HG03095 (cell line): ENCODE data around the gene B4GALT6.

ENCODE experiments used
- ATAC-seq: cut with Tn5 transposase; IDR thresholded peaks from one replicate; pipeline ENCODE4 v1.9.1; 2021; ENCODE audit warnings: moderate library complexity; ENCODE audit not compliant: unreplicated experiment

The B4GALT6 gene

DNA sequence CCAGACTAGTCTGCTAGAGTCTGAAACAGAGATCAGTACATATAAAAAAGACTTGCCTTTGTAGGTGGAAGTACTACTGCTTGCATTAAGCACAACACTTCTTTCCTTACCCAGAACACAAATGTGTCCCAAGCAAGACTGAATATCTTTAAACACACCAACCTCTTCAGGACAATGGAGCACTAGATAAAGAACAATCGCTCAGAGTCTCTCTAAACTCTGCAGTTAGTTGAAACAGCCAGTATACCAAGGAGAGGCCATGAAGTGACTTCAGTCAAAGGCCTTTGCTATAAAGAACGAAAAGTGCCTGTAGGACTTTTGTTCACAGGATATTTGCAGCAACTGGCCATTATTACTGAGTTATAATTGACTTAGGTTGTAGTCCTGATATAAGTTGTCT is 9.9 kb upstream of the B4GALT6 start:
- no peak for ATAC-seq

DNA sequence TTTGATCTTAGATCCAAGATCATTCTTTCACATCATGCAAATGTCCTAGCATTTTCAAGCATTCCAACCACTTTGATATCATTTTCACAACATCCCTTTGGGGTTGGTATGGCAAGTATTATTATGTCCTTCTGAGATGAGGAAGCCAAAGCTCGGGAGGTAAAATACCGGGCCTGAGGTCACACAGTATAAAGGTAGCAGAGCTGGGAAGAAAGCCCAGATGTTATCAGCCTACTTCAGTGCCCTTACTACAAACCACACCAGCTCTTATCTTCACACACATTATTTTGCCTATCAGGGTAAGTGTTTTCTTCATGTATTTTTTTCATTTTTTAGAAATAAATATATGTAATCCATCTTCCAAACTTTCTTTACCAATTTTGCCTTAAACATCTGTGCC is 4.2 kb upstream of the B4GALT6 start:
- ATAC-seq = no peak

DNA sequence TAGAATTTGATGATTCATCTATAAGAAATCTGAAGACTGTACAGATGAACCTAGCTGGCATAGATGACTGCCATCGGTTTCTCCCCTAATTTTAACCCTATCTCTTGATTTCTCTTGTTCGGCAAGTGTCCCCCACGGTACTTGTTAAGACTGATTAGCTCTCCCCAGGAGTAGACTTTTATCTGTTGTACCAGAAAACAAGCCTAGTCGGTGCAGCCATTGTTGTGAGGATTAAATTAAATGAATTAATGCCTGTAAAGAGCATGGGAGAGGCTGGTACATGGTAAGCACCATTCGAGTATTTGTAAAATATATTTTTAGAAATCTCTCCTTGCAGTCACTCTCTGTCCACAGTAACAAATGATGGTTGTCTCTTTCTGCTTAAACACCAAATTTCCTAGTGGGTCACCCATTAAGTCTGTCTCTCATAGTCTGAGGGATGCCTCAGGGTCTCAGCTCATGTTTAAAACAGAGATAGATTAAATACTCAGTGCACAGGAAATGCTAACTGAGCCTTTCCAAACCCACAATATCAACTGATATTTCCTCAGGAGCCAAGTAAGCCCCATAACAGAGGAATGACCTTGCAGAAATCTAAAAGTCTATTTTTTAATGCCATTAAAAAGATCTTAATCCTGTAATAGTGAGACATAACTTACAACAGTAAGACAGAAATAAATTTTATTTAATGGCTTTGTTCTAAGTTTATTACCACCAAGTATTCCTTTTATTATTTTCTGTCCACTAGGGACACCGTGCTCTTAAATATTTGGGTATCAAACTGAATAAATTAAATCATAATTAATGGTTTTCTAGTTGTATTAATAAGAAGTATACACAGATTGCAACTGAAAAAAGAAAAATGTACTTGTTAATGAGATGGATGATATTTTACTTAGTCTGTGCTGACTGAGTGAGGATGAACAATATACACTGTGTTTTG is 2.9 kb upstream of the B4GALT6 start:
- no peak for ATAC-seq

DNA sequence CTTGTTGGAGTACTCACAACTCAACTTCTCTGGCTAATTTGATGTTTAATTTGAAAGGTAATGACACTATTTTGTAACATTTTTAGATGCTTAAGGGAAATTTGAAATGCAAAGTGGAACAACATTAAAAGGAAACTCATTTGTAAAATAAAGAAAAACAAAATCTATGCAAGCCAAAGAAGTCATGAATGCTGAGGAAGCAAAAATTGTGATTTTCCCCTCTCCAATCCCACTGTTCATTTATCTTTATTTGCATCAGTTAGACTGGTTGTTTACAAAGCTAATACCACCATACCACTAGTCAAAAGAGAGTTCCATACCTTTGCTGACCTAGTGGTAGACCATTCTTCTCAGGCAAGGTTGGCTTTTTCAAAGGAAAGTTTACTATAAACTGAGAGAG is 2.2 kb upstream of the B4GALT6 start:
- ATAC-seq = no peak

DNA sequence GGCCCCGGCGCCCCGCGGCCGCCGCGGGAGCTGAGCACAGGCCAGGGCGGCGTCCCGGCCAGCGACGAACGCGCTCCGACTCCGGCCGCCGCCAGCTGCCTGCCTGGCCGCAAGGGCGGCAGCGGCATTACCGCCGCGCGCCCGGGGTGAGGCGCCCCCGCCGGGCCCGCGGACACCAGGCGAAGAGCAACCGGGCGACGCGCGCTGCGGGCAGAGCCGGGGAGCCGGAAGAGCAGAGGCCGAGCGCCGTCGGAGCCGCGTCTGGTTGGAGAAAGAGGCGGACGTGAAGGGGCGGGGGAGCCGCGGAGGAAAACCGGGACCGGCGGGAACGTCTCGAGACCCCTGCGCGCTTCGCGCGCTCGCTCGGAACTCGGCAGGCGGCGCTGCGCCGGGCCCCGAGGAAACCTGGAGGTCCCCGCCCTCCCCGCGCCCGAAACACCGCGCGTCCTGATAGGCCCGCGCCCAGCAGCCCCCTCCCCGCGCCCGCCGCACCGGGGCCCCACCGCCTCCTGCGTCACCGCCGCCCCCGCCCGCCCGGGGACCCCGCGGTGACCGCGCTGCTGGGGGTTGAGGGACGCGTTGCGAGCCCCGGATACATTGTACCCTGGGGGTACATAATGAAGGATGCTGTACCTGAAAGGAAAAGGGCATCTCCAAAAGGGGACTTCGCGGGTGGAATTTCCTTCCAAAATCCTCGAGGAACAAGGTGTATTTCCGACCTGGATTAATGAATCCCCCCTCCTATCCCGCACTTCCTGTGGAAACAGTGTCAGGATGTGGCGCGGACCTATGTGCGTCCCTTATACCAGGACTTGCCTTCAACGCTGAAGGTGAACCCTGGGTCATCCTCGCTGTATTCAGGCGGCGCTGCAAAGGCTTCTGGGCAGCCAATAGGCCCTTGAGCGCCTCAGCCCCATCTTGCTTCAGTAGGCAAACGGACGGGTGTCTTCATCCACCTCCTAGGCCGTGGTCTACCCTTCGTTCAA is 1.0 kb upstream of the B4GALT6 start:
- peak; percentile 69 for ATAC-seq

DNA sequence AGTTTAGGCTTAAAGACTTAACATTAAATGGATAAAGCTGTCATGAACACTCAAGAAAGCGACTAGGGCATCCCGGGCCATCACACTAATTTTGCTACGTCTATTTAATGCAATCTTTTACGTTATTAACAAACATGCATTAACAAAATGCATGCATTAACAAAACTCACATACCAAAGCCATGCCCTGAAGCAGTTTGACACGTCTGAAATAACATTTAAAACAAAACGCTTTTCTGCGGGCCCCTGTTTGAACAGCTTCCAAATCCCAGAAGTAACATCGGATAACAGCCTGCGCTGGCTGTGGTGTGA is 458 bp downstream of the B4GALT6 start:
- ATAC-seq = no peak

DNA sequence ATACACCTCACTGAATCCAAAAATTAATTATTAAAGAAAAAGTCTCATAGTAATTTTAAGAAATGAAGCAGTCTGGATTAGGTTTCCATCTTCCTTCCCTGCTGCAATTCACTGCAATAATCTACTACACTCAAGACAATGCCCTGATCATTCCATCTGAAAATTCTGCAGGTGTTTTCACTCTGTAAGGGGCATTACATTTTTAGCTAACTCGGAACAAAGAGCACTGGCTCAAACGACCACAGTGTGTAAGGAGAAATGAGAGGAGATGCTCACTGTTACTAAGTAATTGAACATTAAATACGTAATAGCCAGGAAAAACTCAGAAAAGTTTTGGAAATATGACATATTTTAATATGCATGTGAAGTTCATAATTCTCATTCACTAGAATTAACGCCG is 1.3 kb downstream of the B4GALT6 start:
- ATAC-seq = no peak

DNA sequence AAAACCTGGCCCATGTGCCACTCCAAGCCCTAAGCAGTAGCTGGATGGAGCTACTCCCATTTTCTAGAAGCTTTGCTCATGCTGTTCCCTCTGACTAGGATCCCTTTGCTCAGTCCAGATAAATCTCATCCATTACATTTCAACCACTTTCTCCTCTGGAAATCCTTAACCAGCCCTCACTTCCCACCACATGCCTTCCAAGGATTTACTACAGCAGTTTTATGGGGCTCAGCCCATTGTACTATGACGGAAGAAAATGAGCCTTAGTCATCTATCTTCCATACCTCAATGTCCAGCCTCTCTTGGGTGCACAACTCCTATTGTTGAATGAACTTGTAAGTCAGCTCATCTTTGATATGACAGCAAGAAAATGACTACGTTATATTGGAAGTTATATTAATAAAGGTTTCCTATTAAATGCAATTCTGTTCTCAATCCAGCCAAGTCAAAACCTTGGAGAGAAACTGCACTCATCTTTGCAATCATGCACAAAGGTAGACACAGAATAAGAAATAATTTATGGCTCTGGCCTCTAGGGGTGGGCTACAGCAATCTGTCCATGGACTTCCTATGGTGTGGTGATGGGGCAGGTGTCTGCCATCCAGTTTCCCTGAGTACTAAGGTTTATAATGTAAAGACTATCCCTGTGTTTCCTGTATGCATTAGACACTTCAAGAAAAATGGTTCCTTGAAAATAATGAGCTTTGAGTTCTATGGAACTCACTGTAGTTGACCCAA is 3.4 kb downstream of the B4GALT6 start:
- ATAC-seq = no peak

DNA sequence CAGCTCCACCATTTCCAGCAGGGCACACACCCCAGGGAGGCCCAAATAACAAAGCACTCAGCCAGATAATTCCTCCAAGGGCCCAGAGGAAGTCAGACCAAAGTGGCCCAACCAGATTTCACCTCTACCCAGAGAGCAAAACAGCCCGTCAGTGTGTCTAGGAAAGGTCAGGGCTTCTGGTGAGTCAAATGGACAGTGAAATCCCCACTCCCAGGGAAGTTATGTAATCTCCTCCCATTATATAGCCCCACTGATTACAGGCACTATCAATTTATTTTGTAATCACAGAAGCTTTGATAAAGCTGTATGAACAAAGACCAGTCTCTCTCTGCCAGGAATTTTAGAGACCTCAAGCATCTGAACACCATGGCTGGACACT is 4.0 kb downstream of the B4GALT6 start:
- ATAC-seq = no peak

DNA sequence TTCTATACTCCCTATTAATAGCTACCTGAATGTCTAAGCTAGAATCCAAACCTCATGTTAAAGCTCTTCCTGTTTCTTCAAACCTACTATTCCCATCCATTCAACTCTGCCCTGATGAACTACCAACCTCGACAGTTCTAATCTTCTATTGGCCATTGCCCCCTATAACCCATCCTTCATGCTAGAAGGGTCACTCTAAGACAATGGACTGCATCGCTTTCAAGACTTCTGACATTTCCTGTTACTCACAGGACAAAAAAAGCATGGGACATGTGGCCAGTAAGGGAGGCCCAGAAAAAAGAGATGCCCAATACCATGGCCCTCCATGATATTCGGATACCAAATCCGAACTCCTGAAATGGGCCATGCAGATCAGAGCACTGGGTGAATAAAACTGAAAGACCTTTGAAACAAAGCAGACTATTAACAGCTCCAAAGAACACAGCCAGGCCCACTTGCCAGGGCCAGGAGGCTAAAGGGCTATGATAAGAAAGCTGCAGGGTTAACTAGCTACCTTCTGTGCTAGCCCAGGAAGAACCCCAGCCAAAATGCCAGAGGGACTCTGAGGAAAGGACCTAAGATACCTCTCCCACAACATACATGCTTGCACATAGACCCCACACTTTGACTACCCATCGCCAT is 4.5 kb downstream of the B4GALT6 start:
- no peak for ATAC-seq

DNA sequence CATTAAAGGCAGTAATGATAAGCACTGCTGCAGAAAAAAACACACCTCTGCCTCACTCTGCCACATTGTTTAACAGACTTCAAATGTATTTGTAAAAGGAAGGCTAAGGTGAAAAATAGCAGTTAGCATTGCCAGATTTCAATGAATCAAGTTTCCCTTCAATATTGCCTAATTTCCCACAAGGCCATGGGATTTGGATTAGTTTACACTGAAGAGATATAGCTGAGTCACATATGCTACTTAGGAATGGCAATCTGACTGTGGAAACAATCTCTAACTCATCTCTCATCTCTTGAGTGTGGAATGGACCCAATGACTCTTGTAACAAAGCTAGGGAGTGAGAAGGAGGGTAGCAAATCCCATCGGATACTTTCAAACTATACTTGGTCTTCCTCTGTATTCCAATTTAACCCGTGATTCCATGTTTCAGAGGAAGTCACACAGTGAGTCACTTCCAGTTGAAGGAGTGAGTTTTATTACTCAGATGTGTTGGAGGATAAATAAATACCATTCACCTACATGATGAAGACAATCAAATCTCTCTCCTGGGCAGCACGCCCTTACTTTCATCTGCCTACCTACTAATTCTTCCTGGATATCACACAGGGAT is 5.1 kb downstream of the B4GALT6 start:
- ATAC-seq = no peak

DNA sequence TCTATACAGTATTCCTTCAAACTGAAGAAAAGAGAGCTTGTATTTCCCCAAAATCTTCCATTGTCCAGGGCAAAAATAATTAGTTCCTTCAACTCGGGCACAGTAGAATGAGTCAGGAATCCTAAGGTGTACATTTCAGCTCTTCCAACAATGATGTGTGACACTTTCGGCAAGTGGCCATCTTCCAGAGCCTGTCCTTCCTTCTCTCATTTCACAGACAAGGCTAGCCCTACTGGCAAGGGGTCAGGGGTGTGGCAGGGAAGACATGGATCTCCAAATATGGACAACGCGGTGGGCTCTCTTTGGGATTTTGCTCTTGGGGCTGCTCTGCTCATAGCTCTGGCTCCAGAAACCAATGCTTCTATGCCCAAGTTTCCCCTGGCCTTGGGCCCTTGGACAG is 6.0 kb downstream of the B4GALT6 start:
- ATAC-seq = no peak

DNA sequence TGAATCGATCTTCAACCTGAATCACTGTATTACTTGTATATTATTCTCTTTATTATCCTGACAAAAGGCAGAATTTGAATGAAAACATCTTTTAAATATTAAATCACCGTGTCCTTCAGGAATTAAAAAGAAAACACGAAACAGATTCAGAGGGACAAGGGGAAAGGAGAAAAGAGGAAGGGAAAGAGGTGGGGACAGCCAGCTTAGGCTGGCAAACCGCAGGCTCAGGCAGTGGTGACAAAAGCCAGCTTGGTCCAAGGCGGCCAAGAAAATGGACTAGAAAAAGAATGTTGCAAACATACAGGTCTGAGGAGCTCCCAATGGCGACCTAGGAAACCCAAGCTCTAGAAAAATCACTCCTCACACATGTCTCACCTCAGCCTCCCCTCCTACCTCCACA is 6.8 kb downstream of the B4GALT6 start:
- ATAC-seq = no peak

DNA sequence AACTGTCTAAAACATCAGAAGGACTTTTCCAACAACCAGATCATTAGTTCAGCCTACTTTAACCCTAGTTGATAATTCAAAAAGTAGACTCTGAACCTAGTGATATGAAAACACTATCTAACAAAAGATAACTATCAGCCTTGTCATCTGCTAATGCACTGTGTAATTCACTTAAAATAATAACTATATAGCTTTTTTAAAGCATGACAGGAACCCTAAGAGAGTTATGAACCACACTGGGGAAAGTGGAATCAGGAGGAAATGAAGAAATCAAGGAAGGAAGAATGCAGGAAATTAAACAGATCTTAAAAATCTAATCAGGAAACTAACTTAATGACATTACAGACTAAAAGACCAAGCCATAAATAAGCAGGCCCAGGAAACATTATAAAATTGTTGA is 9.0 kb downstream of the B4GALT6 start:
- no peak for ATAC-seq

DNA sequence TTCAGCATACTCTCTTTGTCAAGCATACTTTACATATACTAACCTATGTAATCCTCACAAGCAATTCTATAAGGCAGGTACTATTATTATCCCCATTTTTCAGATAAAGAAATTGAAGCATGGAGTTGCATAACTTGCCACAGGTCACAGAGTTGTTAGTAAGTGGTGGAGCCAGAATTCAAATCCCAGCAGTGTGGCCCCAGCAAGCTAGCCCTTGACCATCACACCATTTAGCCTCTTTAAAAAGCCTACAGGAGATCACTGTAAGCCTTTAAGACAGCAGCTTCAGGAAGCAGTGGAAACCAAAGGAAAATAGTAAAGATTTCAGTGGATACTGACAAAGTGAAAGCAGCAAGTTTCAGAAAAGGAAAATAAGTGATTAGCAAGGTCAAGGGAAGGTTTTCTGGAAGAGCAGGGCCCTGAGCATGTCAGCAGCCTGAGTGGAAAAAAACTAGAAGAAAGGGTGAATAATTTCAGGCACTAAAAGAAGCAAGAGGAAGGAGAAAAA is 11.7 kb downstream of the B4GALT6 start:
- no peak for ATAC-seq

DNA sequence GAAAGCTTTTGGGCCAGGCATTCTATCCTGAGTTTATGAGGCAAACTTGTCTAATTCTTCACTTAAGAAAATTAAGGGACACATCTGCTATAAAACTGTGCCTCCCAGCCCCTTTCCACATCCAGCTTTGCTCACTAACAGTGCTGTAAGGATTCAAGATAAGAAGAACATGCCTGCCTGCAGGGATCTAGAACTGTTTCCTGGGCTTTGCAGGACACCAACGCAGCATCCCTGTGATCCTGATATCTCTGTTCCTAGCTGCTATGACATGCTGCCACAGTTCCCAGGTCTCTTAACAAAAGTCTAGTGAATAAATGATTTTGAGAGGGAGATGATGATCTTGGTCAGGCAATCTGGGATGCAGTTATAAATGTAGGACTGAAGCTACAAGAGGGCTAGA is 12.4 kb downstream of the B4GALT6 start:
- no peak for ATAC-seq

DNA sequence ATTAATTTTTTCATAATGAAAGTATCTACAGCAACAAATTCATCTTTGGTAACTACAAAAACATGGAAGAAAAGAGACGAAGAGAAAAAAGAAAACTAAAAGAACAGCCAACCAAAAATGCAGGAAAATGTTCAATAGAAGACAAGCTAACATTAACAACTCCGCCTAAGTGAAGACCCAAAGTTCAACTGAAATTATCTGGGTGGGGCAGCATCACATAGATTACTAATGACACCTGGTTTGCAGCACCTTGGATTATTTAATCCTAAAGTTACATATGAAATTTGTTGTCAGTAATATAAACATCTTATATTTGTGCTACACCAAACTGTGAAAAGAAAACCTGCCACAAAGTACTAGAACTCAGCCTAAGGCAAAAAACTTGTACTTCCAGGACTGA is 14.8 kb downstream of the B4GALT6 start:
- ATAC-seq = no peak

DNA sequence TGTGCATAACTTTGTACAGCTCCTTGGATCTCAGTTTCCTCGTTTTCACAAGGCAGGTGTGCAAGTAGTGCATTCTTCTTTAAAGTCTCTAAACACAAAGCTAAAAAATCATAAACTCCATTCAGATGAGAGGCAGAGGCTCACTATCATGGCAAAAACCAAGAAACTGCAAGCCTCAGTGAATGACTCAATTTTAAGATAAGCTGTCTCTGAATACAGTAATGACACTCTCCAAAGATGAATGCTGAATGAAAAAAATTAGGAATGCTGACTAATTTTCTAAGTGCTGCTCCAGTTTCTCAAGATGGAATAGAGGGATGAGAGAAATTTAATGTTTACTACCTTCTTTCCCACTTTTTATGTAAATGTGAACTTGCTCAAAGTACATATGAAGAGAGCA is 17.2 kb downstream of the B4GALT6 start:
- ATAC-seq = no peak

DNA sequence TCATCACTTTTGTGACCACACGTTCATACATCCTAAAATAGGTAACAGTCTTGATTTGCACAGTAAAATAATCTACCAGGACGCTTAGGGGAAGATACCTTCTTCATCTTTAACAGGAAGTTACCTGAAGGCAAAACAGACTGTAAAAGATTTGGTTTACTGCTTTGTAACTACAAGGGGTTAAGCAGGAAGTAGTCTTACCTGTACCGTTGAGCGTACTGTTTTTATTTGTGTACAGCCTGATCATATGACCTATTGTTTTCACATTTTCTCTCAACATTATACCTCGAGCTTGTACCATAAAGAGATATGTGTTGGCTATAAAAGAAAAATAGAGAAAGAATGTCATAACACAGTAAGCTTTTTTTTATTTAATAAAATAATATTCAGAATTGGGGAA is 18.3 kb downstream of the B4GALT6 start:
- no peak for ATAC-seq

DNA sequence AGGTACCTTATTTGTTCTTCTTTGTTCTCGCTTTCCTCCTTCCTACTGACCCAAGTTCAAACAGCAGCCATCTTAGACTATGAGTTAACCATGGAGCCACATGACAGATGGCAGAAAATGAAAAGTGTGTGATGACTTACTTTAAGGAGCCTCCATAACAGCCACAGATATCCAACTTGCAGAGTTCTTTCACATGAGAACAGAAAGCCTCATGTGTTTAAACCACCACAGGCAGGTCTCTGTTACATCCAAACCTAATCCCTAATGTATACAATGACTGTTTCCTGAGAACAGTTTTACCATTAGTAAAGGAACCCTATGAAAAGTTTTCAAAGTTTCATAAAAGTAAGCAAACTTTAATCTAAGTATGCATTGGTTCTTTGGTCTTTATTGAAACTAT is 20.3 kb downstream of the B4GALT6 start:
- no peak for ATAC-seq
